T1000 (cell line): ENCODE data around the gene DUSP23.

Source experiments
- DNase-seq: peaks from one replicate; lab custom pipeline; 2025; ENCODE audit warnings: mixed read lengths; lab: John Stamatoyannopoulos, UW

The DUSP23 gene

DNA sequence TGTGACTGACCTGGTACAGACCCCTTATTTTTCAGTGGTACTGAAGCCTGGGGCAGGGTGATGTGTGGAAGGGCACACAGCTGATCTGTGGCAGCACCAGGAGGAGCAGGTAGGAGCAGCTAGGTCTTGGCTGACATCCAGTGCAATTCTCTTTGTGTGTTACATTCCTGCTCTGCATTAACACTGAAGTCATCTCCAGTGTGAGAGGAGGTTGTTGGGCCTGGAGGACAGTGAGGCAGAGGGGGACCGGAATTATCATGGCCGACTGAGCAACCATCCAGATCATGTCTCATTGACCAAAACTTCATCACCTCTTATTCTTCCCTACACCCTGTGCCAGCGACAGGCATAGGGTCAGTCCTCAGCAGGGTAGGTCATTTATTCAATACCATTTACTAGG, 47.4 kb downstream of the DUSP23 start:
- DNase-seq: no peak

- no peak for DNase-seq
Measured at GRCh38 chr1:159828581-159829272, 48.0 kb downstream of the DUSP23 start.

DNA sequence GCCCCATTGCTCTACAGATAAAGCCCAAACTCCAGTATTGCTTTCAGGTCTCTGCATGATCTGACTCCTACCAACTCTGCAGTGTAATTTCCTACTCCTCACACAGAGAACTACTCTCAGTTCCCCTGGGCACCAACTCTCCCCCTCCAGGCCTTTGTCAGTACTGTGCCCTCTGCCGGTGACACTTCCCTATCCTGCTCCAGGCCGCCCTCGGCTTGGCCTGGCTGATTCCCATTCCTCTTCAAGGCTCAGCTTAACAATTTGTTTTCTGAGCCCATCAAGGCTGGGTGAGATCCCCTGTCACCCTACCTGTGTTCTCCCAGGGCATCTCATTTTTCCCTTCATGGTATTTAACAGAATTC, 48.5 kb downstream of the DUSP23 start:
- DNase-seq: no peak

DNA sequence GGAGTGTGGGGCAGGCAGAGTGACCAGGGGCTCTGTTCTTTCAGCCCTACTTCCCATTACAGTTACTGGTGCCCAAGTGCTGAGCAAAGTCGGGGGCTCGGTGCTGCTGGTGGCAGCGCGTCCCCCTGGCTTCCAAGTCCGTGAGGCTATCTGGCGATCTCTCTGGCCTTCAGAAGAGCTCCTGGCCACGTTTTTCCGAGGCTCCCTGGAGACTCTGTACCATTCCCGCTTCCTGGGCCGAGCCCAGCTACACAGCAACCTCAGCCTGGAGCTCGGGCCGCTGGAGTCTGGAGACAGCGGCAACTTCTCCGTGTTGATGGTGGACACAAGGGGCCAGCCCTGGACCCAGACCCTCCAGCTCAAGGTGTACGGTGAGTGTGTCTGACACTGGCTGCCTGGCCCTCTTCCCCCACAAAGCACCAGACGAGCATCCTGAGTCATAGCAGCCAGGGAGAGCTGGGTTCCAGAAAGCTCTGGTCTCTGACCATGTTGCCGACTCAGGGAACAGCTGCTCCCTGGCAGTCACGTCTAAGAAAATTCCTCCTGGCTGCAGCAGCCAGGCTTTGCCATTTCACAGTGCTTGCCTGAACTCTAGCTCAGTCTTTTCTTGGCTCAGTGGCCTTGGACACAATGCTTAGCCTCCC, 49.2 kb downstream of the DUSP23 start:
- no peak for DNase-seq

DNA sequence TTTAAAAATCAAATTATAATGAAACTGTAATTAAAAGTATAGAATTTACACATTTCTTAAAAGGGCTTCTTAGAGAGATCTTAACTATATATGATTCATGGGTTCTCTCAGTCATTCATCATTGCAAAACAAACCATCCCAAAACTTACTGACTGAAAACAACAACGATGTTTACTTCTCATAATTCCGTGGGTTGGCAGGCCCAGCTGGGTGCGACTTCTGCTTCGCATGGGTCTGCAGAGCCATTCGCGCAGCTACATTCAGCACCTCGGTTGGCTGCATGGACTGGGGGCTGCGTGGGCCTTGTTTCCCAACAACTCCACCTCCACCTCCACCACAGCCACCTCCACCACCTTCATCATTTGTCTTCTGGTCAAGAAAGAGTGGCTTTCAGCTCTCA, 50.0 kb downstream of the DUSP23 start:
- DNase-seq: no peak

- no peak for DNase-seq
Measured at GRCh38 chr1:159831412-159832141, 50.8 kb downstream of the DUSP23 start.
